K562 (cell line): ENCODE results near the gene TRIP11. TPM values are rescaled to one million over a fixed set of nuclear protein-coding genes. Genes with fewer than 3 reads are reported as not detected.

Experiments
- CUX1 ChIP-seq: fragments of 200-800 bp; sonication (Bioruptor generic); IDR thresholded peaks from 2 replicates; pipeline ENCODE4 v1.6.1; 2016; ENCODE audit warnings: missing genetic modification characterization, missing compliant biosample characterization
- L3MBTL2 ChIP-seq: fragments of 450-650 bp; IDR thresholded peaks from 2 replicates; pipeline ENCODE4 v1.6.1; 2016; ENCODE audit warnings: mild to moderate bottlenecking, moderate library complexity
- POLR2B ChIP-seq: fragments of 450-650 bp; IDR thresholded peaks from 2 replicates; pipeline ENCODE4 v1.6.1; 2018; ENCODE audit warnings: low read depth; ENCODE audit not compliant: partially characterized antibody
- TSHZ1 ChIP-seq: fragments of 250-450 bp; sonication (Bioruptor Pico); IDR thresholded peaks from 2 replicates; pipeline ENCODE4 v1.4.0; 2020; ENCODE audit warnings: mild to moderate bottlenecking, moderate library complexity
- polyA plus RNA-seq, 8 experiments: library from polyadenylated mRNA; depleted of rRNA in 4 of 8; stranded (reverse) in 5 of 8; unstranded in 3 of 8; fragments of >200 nt; fragmentation: Nextera tagmentation in 2 of 8; fragmentation: Illumina TruSeq in 1 of 8; extraction: Ambion mirVana in 2 of 8; extraction: Trizol in 1 of 8; gene quantifications; 2 replicates each; pipeline versions ENCODE4 v1.2.1 to v1.2.3, GENCODE V29; 2011 to 2014; ENCODE audit warnings: inconsistent platforms in 1 of 8, missing spikeins in 1 of 8
- total RNA-seq, 7 experiments: library from RNA; depleted of rRNA in 6 of 7; stranded (reverse); fragments of >200 nt in 6 of 7; fragmentation: Illumina TruSeq in 2 of 7; extraction: Trizol in 2 of 7; gene quantifications; 2 replicates each; pipeline versions ENCODE4 v1.2.1 to v1.2.3, GENCODE V29; 2011 to 2021; ENCODE audit warnings: low replicate concordance in 1 of 7

The TRIP11 gene
- total and polyA plus RNA-seq, 9 of the 15 experiments (the other 6 are each of a cell fraction or from before 2014, with no cell fraction given), result 4.0 to 20.0 (median 10.9) TPM

- TF ChIP-seq CUX1 (CRISPR knock-in tag) (no peak), L3MBTL2 (no peak), TSHZ1 (CRISPR knock-in tag) (no peak), POLR2B (no peak)
Observed at GRCh38 chr14:91955168-91955567, 84.7 kb downstream of the TRIP11 start (continued).
